MM.1S (cell line): Measurements from ENCODE around the gene ARSI.
"Not testable (repeated sequence)": the region's sequence is repeated elsewhere in the genome, so short reads cannot be mapped to it uniquely, and the experiment has no call there.

ENCODE experiments used
- EZH2 ChIP-seq: fragments of 300-600 bp; sonication (generic); optimal IDR thresholded peaks from 2 replicates; pipeline ENCODE3; 2017; ENCODE audit warnings: low read depth, mild to moderate bottlenecking, antibody characterized with exemption, low read length, mixed read lengths
- EZH2phosphoT487 ChIP-seq: fragments of 300-600 bp; sonication (generic); IDR thresholded peaks from 2 replicates; pipeline ENCODE4 v1.6.1; 2018; ENCODE audit warnings: antibody characterized with exemption, low read length
- TF ChIP-seq, protein P1 (sequence below): fragments of 300-600 bp; sonication (generic); IDR thresholded peaks from 2 replicates; pipeline ENCODE4 v1.5.1; 2016; ENCODE audit warnings: antibody characterized with exemption, low read length, mixed read lengths

DNA sequence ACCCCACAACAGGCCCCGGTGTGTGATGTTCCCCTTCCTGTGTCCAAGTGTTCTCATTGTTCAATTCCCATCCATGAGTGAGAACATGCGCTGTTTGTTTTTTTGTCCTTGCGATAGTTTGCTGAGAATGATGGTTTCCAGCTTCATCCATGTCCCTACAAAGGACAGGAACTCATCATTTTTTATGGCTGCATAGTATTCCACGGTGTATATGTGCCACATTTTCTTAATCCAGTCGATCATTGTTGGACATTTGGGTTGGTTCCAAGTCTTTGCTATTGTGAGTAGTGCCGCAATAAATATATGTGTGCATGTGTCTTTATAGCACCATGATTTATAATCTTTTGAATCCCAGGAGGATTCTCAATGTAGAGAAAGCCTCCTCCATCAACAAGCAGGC lies 54.2 kb downstream of the ARSI start:
- TF ChIP-seq, protein P1, sequence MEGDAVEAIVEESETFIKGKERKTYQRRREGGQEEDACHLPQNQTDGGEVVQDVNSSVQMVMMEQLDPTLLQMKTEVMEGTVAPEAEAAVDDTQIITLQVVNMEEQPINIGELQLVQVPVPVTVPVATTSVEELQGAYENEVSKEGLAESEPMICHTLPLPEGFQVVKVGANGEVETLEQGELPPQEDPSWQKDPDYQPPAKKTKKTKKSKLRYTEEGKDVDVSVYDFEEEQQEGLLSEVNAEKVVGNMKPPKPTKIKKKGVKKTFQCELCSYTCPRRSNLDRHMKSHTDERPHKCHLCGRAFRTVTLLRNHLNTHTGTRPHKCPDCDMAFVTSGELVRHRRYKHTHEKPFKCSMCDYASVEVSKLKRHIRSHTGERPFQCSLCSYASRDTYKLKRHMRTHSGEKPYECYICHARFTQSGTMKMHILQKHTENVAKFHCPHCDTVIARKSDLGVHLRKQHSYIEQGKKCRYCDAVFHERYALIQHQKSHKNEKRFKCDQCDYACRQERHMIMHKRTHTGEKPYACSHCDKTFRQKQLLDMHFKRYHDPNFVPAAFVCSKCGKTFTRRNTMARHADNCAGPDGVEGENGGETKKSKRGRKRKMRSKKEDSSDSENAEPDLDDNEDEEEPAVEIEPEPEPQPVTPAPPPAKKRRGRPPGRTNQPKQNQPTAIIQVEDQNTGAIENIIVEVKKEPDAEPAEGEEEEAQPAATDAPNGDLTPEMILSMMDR, result not testable (repeated sequence)
- TF ChIP-seq EZH2, EZH2phosphoT487: not testable (repeated sequence)
